ENCODE measurements around the gene CAP1.
A peak's percentile ranks its signal among the peaks of the same experiment; 100 is the strongest.
"Not testable (repeated sequence)": the region's sequence is repeated elsewhere in the genome, so short reads cannot be mapped to it uniquely, and the experiment has no call there.

CAP1 gene, protein sequence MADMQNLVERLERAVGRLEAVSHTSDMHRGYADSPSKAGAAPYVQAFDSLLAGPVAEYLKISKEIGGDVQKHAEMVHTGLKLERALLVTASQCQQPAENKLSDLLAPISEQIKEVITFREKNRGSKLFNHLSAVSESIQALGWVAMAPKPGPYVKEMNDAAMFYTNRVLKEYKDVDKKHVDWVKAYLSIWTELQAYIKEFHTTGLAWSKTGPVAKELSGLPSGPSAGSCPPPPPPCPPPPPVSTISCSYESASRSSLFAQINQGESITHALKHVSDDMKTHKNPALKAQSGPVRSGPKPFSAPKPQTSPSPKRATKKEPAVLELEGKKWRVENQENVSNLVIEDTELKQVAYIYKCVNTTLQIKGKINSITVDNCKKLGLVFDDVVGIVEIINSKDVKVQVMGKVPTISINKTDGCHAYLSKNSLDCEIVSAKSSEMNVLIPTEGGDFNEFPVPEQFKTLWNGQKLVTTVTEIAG
- 247 to 542 reads per million in 2 donors for total RNA-seq

DNA sequence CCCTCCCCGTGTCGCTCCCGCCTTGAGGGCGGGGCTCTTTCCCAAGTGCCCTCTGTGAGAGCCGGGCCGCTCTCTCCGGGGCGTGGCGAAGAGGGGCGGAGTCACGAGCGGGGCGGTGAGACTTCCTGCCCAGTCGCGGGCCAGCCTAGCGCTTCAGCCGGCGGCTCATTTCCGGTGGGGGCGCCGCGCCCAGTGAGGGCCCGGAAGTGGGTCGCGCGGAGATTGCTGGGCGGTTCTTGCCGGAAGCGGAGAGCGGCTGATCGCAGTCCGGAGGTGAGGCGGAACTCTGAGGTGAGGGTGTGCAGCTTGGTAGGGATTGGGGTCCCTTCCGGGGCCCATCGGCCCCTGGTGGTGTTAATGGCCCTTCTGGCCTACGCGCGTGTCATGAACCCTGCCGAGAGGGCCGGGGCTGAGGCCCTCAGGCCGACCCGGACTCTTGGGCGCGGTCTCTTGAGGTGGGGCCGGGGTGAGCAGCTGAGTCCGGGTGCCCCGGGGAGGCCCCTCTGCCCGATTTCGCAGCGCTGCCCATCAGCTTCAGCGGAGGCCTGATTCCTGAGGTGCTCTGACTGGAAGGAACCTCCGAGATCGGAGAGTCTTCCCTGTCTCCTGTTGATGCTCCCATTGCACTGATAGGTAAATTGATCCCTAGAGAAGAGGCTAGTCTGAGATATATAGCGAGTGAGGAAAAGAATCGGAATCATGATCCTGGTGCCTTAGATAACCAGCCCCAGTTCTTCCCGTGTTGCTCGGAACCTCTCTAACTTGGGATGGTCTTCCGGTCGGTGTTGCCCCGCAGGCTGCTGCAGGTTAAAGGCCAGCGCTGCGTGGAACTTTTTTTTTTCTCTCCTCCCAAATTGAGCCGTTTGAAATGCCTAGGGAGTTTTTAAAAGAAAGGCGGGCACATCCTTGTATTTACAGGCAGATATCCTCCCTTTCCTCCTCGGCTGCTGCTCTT is at the start of gene CAP1:
Gene CAP1 (plus strand): TSS at position 219 of the 955 bp plus-strand sequence. CDS start 18,618 bp downstream, outside the sequence.
- peak; percentile 99 for DNase-seq

DNA sequence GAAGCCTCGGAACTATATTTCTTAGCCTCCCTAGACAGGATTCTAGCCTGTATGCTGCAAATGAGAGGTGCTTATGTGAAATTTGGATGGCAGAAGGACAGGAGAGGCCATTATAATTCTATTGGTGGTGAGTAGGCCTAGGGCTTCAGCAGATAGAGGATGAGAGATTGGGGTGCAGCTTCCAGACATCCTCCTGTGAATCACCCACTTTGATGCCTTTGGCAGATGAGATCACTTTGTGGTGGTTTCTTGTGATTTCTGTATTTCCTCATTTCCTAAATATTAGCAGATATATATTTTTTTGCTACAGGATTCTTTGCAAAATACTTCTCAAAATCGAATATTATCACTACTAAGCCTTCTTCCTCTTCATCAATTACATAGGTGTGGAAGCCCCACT is 48.3 kb upstream of the CAP1 start:
- no peak for DNase-seq

DNA sequence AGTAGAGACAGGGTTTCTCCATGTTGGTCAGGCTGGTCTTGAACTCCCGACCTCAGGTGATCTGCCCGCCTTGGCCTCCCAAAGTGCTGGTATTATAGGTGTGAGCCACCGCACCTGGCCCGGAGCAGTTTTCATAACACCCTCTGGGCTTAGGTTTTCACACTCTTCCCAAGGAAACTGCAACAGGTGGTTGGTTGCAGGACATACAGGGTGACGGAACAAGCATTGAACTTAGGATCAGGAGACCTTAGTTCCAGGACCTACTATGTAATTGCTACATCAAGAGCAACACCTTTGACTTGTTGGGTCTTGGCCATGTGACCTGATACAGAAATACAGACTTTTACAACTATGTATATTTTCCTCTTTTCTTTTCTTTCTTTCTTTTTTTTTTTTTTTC is 47.6 kb upstream of the CAP1 start:
- no peak for DNase-seq

DNA sequence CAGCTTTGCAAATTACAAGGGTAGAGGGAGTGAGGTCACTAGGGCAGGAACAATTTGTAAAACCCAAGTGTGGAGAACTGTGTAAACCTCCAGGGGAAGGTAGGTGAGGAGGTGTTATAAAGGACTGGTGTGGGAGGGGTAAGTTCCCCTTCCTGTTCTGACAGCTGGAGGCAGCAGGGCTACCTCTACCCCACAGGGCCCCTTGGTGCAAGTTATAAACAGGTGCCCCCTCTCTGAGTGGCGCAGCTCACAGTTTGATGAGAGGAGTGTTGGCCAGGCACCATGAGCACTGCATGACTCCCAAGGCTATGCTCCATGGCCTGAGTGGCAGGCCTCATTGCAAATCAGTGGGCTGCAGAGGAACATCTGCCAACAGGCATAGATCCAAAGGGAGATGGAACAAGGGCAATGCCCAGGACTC is 44.5 kb upstream of the CAP1 start:
- DNase-seq = no peak

DNA sequence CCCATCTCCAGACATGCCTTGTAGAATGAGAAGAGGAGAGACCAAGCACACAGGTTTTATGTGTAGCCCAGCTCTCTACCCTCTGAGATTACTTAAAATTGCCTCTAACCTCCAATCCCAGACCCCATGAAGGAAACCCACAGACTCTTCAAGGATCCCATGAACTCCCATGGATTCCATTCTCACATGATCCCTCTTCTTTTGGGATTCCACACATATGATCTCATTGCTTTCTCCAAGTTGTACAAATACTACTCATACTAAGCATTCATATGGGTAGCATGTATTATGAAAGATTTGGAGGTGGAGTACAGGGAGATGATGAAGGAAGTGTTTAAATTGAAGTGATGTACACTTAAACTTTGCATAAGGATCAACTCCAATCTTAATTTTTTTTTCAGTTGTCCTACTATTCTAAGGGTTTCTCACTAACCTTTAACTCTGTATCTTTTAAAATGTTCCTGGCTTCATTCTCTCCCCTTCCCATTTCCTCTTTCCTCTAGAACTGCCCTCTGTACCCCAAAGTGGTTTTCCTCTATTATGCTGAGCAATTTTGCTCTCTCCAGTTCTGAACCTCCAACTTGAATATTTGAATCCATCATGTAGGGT is 44.0 kb upstream of the CAP1 start:
- no peak for DNase-seq

DNA sequence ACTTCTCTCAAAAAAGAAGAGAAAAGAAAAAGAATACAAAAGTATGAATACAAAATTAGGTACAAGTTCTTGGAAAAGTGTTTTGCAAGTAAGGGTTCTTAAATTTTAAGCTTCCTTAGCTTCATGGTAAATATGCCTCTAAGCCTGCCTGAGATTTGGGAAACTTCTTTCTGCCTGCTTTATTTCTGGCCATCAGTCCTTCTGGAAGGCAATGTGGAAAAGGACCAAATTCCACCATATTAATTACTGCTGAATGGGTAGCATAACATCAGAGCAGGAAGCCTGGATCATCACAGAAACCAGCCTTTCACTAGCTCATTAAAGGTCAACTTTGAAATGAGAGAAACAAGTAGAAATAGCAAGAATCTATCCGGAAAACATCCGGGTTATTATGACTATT is 39.1 kb upstream of the CAP1 start:
- DNase-seq = no peak

DNA sequence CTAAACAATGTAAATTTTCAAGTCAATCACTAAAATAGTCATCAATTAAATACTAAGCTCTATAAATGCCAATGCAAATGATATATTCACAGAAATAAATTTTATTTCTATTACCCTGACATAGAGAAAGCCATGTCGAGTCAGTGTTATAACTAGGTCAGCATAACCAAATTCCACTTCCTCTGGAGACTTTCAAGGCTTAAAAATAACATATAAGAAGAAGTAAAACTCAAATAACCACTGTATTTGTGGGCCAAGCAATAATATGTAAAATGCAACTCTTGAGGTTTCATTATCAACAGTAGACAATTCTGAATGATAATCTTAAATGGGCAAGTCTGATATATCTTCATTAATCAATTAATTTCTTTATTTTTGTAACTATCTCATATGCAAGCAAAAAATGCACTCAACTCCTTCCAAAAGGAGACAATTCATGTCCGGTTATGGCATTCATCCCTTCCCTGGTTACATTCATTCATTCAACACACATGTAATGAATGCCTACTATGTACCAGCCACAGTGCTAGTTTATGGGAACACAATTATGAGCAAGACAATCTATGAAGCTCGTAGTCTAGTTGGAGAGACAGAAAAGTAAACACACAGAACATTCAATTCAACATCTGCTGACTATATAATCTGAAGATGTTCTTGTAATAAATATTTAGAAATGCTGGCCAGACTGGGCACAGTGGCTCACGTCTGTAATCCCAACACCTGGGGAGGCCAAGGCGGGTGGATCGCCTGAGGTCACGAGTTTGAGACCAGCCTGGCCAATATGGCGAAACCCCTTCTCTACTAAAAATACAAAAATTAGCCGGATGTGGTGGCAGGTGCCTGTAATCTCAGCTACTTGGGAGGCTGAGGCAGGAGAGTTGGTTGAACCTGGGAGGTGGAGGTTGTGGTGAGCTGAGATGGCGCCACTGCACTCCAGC is 37.1 kb upstream of the CAP1 start:
- no peak for DNase-seq

DNA sequence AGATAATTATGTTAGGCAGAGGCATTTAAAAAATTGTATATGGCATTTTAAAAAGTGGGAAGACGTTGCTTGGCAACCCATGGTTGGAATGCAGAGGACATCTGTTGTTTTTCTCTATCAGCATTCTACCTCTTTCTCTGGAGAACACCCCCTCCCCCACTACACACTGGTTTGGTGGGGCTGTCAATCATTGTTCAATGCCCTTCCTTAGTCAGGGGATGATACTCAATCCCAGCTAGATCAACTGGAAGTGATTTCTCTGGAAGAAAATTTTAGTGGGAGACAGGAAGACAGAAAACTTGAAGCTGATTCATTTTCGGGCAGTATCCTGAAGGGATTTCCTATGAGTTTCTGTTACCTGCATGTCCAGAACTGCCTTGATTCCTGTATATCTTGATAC is 35.7 kb upstream of the CAP1 start:
- DNase-seq = no peak

DNA sequence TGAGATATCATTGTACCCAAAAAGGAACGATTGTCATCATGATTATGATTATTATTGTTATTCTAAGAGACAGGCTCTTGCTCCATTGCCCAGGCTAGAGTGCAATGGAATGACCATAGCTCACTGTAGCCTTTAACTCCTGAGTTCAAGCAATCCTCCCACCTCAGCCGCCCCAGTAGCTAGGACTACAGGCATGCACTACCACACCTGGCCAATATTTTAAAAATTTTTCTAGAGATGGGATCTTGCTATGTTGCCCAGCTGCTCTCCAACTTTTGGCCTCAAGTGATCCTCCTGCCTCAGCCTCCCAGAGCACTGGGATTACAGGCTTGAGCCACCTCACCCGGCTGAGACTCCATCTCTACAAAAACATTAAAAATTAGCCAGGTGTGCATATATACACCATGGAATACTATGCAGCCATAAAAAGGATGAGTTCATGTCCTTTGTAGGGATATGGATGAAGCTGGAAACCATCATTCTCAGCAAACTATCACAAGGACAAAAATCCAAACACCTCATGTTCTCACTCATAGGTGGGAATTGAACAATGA is 33.0 kb upstream of the CAP1 start:
- not testable (repeated sequence) for DNase-seq

DNA sequence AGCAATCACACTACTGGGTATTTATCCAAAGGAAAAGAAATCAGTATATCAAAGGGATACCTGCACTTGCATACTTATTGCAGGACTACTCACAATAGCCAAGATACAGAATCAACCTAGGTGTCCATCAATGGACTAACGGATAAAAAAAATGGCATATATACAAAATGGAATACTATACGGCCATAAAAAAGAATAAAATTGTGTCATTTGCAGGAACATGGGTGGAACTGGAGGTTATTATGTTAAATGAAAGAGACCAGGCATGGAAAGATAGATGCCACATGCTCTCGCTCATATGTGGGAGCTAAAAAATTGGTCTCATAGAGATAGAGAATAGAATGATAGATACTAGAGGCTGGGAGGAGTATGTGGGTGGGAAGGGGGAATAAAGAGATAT is 29.3 kb upstream of the CAP1 start:
- DNase-seq = no peak

DNA sequence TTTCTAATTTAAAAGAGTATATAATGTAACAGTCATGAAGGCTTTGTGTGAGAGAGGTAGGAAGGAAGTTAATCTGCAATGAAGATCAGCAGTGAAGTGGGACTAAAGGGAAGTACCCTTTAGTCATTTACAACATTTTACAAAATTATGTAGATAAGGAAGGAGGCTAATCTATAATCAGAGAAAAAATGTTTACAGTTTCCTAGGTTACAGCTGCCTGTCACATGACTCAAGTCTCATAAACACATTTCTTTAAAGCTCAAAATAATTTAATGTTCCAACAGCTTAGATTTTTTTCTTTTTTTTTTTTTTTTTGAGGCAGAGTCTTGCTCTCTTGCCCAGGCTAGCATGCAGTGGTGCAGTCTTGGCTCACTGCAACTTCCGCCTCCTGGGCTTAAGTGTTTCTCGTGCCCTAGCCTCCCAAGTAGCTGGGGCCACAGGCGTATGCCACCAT is 26.2 kb upstream of the CAP1 start:
- no peak for DNase-seq

DNA sequence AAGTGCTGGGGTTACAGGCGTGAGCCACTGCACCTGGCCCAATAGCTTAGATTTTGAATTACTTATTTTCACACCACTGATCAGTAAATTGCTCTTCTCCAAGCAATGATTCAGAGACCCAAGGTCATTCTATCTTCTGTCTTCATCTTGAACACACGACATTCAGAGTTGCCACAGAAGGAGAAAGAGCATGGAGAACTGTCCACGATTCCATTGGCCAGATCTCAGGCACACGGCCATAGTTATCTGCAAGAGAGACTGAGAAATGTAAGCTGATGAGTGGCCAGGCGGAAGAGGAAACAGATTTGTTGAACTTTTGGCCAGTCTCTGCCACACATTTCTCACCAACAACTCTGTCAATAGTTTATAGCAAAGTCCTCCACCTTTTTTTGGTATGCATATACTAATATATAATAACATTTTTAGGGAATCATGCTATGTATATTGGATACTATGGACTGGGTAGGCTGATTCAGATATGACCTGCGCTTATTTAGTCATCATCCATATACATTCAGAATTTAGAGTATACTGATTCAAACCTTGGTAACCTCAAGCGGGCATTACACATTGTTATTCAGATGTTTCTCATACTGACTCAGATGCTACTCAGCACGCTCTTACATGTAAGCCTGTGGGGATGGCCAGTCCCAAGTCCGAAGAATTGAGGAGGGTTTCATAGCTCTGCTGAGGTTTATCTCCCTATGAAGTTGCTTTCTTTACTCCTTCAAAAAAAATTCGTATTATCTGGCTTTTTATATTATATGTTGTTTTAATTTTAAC is 25.5 kb upstream of the CAP1 start:
- no peak for DNase-seq

DNA sequence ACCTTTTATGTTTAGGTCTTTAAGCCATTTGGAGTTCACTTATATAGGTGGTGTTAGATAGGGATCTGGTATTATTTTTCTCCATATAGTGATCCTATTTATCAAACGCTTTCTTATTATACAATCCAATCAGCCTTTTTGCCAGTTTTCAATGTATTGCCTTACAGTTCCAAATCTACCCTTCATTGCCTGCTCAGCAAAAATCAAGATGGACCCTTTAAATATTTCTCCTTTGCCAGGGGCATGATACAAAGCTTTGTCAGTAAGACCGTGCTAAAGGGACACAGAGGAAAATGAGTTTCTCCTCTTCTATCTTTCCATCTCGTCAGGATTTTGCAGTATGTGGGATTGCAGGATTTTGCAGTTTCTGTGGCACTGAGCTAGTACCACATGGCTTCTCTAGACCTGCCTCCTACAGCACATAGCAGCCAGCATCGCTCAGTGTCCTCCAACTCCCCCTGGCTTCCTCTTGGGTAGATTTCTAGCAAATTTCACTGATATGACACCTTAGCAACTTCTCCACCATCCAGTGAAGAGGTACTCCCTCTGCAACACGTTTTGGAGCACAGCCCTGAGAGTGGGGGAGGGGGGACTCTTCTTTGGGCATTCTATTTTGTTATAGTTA is 22.5 kb upstream of the CAP1 start:
- DNase-seq = no peak

DNA sequence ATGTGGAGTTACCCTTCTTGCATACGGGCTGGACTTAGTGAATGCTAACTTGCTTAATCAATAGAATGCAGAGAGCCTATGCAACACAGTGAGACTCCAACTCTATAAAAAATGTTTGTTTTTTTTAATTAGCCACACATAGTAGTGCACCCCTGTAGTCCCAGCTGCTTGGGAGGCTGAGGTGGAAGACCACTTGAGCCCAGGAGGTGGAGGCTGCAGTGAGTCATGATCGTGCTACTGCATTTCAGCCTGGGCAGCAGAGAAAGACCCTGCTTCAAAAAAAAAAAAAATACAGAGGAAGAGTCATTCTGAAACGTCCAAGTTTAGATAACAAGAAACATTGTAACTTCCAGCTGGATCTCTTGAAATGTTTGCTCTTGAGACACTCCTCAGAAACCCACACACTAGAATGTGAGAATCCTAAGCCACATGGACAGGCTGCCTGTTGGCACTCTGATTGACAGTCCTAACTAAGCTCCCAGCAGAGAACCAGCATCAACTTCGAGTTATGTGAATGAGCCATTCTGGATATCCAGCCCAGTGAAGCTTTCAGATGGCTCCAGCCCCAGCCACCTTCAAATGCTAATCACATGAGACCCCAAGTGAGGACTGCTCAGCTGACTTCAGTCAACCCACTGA is 20.0 kb upstream of the CAP1 start:
- no peak for DNase-seq

DNA sequence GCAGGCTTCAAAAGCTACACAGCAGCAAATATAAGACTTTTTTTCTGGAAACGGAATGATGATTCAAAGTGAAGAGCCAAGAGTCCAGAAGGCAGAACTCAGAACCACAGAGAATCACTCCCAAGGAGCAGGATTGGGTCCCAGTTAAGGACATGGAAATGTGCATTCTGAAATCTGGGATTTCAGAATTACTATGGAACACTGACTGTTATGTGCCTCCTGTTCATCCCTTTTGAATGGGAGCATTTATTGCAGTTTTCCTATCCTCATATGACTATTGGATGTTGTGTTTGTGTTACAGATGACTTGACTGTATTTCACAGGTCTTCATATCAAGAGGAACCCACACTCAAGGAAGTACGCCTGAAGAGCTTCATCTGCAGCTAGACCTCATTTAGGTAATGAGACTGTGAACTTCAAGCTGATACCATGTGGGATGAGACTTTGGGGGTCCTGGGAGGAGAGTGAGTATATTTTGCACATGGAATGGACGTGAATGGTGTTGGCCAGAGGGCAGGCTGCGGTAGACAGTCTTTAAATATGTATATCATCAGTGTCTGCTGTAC is 17.1 kb upstream of the CAP1 start:
- DNase-seq = no peak

DNA sequence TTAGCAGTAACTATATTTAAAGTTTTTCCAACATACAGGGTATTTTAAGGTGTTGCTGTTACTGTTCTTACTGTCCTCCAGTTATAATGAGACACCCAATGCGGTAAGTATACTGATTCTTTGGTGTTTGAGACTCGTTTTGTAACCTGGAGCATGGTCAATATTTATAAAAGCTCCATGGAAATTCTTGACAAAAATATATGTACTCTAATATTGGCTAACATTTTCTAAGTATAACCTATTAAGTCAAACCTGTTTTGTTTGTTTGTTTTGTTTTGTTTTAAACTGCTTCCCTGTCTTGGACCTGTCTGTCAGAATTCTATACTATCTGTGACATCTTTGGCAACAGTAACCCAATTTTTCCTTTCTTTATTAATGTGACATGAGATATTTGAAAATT is 15.9 kb upstream of the CAP1 start:
- no peak for DNase-seq

DNA sequence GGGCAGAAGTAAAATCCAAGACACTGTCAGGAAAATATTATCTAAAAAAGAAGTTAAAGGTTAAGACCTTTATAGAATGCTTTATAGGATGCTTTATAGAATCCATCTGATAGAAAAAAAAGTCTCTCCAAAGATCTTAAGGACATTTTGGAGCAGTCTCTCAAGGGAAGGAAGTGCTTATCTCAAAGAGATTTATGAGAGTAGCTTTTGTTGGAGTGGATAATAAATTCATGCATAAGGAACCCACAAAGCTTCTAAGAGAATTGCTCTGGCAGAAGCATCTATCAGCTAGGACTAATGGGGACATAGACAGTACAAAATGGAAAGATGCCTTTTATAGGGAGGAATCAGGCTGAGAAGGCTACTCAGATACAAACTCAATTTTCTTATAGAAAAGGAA is 12.9 kb upstream of the CAP1 start:
- no peak for DNase-seq

DNA sequence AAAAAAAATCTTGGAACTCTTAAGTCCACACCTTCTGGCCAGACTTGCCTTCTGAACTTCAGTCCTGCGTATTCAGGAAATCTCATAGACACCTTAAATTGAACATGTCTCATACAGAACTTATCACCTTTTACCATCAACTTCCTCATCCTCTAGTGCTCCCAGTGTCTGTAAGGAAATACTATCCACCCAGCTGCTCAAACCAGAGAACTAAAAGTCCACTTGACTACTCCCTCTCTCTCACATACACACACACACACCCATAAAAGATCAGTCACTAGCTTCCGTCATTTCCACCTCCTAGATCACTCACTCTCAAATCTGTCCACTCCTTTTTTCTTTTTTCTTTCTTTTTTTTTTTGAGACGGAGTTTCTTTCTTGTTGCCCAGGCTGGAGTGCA is 10.9 kb upstream of the CAP1 start:
- DNase-seq = no peak

DNA sequence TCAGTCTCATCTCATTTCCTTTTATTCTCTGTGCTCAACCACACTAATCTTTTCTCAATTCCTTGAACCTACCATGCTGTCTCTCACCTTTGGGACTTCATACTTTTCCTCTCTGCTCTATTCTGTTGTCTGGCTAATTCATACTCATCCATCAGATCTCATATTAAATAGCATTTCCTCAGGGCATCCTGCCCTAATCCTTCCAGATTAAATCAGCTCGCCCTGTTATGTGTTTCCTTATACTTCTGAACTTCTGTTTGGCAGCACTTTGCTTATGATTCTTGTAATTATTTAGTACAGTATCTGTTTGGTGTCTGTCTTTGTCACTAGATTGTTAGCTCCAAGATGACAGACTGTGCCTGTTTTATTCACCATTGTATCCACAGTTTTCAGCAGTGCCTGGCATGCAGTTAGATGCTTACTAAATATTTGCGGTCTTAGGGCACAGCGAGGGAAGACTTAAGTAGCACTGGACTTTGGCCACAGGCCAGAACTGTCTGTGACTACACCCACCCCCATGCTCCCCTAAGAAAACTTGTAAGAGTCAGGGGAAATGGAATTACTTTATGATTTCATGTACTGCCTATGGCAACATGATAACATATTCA is 9.9 kb upstream of the CAP1 start:
- no peak for DNase-seq
